Caco-2 (cell line): ENCODE measurements around the gene AGPS. TPM values are rescaled to one million over a fixed set of nuclear protein-coding genes. Genes with fewer than 3 reads are reported as not detected.
"Not testable (repeated sequence)": the region's sequence is repeated elsewhere in the genome, so short reads cannot be mapped to it uniquely, and the experiment has no call there.

ENCODE experiments used
- BruUV-seq: library from RNA; stranded (reverse); fragments of 400-500 nt; replicated peaks from 2 replicates; lab custom pipeline; 2021; lab: Mats Ljungman, UMichigan
- CTCF ChIA-PET: fragments of 300-600 bp; sonication (Branson Sonifier 250); formaldehyde crosslinking; loops from one replicate; lab custom pipeline; 2022; ENCODE audit warnings: antibody characterized with exemption; lab: Charles Lee
- POLR2A ChIA-PET: fragments of 300-600 bp; sonication (Branson Sonifier 250); formaldehyde crosslinking; loops from one replicate; lab custom pipeline; 2022; ENCODE audit warnings: antibody characterized with exemption; lab: Charles Lee
- DNase-seq, 2 experiments: peaks; one replicate each; pipeline versions ENCODE4 v3.0.0 to v3.0.0-alpha.2; 2020 to 2022
- H3K27me3 ChIP-seq: replicated peaks from 2 replicates; pipeline ENCODE4 v1.6.0; 2011; ENCODE audit warnings: low read length; ENCODE audit not compliant: control insufficient read depth, insufficient read depth
- H3K36me3 ChIP-seq: 2 replicates; pipeline ENCODE4 v1.5.1; 2011; ENCODE audit warnings: low read length; ENCODE audit not compliant: control insufficient read depth, insufficient read depth
- H3K4me1 ChIP-seq: fragments of 250-450 bp; sonication (Bioruptor Pico); 2 replicates; pipeline ENCODE4 v1.5.1; 2020; ENCODE audit warnings: mild to moderate bottlenecking
- H3K4me3 ChIP-seq: 2 replicates; pipeline ENCODE4 v1.5.1; 2011; ENCODE audit warnings: low read depth, mild to moderate bottlenecking, control low read depth, low read length
- H3K9me3 ChIP-seq: fragments of 250-450 bp; sonication (Bioruptor Pico); 2 replicates; pipeline ENCODE4 v1.5.1; 2020; ENCODE audit warnings: mild to moderate bottlenecking, moderate library complexity
- H3K27ac Mint-ChIP-seq: one replicate; pipeline ENCODE4 v1.8.0; 2022; ENCODE audit warnings: mixed read lengths; ENCODE audit not compliant: unreplicated experiment
- H3K27me3 Mint-ChIP-seq: one replicate; pipeline ENCODE4 v1.8.0; 2022; ENCODE audit warnings: mixed read lengths; ENCODE audit not compliant: insufficient read depth, unreplicated experiment
- H3K36me3 Mint-ChIP-seq: one replicate; pipeline ENCODE4 v1.8.0; 2022; ENCODE audit warnings: mild to moderate bottlenecking, mixed read lengths; ENCODE audit not compliant: insufficient read depth, unreplicated experiment
- H3K4me1 Mint-ChIP-seq: one replicate; pipeline ENCODE4 v1.8.0; 2022; ENCODE audit warnings: low read depth, mixed read lengths; ENCODE audit not compliant: unreplicated experiment
- H3K4me3 Mint-ChIP-seq: one replicate; pipeline ENCODE4 v1.8.0; 2022; ENCODE audit warnings: mild to moderate bottlenecking, moderate library complexity, mixed read lengths; ENCODE audit not compliant: unreplicated experiment
- H3K9me3 Mint-ChIP-seq: one replicate; pipeline ENCODE4 v1.8.0; 2022; ENCODE audit warnings: mixed read lengths; ENCODE audit not compliant: unreplicated experiment
- intact Hi-C: fragments of 100-400 bp; cut with micrococcal nuclease; formaldehyde crosslinking; loops from one replicate; pipeline ENCODE4 v1.10.0; 2022; ENCODE audit not compliant: unreplicated experiment
- total RNA-seq: library from RNA; stranded (reverse); gene quantifications from 2 replicates; pipeline ENCODE4 v1.2.3, GENCODE V29; 2022
- TF ChIP-seq, protein P1 (sequence below), 2 experiments: fragments of 200-600 bp in 1 of 2; IDR thresholded peaks; 1 replicate in 1 of 2; 2 replicates in 1 of 2; pipeline versions ENCODE4 v1.5.1 to v1.8.0; 2011 to 2022; ENCODE audit warnings: antibody characterized with exemption in 1 of 2, control low read depth in 1 of 2, inconsistent platforms in 1 of 2, low read depth in 1 of 2, low read length in 1 of 2, mild to moderate bottlenecking in 1 of 2, moderate library complexity in 1 of 2; ENCODE audit not compliant: insufficient read depth in 1 of 2, severe bottlenecking in 1 of 2, unreplicated experiment in 1 of 2

Gene AGPS
- total RNA-seq, 1 experiment from 2014 or later = 105 TPM

DNA sequence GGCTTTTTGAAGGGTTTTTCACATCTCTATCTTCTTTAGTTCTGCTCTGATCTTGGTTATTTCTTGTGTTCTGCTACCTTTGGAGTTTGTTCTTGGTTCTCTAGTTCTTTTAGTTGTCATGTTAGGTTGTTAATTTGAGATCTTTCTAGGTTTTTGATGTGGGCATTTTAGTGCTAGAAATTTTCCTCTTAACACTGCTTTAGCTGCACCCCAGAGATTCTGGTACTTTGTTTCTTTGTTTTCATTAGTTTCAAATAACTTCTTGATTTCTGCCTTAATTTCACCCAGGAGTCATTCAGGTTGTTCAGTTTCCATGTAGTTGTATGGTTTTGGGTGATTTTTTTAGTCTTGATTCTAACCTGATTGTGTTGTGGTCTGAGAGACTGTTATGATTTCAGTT lies 34.7 kb downstream of the AGPS start:
- Mint-ChIP-seq H3K4me3 (no peak overlapping the region), H3K9me3 (peaks cover 63% of the 10 kb centered on the region), H3K36me3 (peaks cover 39% of the 10 kb centered on the region), H3K27ac (no peak overlapping the region), H3K27me3 (no peaks in the 10 kb centered on the region), H3K4me1 (peaks cover 8% of the 10 kb centered on the region)
- Histone ChIP-seq H3K4me3 (no peak overlapping the region), H3K27me3 (no peaks in the 10 kb centered on the region), H3K36me3 (peaks cover 4% of the 10 kb centered on the region), H3K9me3 (peaks cover 28% of the 10 kb centered on the region), H3K4me1 (peaks cover 12% of the 10 kb centered on the region)
- no peak for DNase-seq
- intact Hi-C loops = no loop called here
- BruUV-seq = no TSS peak
- CTCF ChIA-PET = no interaction called here
- POLR2A ChIA-PET = no interaction called here
- TF ChIP-seq, protein P1, sequence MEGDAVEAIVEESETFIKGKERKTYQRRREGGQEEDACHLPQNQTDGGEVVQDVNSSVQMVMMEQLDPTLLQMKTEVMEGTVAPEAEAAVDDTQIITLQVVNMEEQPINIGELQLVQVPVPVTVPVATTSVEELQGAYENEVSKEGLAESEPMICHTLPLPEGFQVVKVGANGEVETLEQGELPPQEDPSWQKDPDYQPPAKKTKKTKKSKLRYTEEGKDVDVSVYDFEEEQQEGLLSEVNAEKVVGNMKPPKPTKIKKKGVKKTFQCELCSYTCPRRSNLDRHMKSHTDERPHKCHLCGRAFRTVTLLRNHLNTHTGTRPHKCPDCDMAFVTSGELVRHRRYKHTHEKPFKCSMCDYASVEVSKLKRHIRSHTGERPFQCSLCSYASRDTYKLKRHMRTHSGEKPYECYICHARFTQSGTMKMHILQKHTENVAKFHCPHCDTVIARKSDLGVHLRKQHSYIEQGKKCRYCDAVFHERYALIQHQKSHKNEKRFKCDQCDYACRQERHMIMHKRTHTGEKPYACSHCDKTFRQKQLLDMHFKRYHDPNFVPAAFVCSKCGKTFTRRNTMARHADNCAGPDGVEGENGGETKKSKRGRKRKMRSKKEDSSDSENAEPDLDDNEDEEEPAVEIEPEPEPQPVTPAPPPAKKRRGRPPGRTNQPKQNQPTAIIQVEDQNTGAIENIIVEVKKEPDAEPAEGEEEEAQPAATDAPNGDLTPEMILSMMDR (IDR thresholded peaks at IDR 0.05; ENCODE audit: insufficient read depth in 1 of 2, low read depth in 1 of 2, low read length in 1 of 2, severe bottlenecking in 1 of 2, unreplicated experiment in 1 of 2) = no peak

DNA sequence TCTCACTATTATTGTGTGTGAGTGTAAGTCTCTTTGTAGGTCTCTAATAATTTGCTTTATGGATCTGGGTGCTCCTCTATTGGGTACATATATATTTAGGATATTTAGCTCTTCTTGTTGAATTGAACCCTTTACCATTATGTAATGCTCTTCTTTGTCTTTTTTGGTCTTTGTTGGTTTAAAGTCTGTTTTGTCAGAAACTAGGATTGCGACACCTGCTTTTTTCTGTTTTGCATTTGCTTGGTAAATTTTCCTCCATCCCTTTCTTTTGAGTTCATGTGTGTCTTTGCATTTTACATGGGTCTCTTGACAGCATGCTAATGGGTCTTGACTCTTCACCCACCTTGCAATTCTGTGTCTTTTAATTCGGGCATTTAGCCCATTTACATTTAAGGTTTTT lies 35.4 kb downstream of the AGPS start:
- H3K9me3 Mint-ChIP-seq = peaks cover 70% of the 10 kb centered on the region
- H3K36me3 ChIP-seq, H3K4me3 Mint-ChIP-seq, H3K27me3 ChIP-seq, intact Hi-C loops, H3K4me1 Mint-ChIP-seq, DNase-seq, H3K27me3 Mint-ChIP-seq, H3K4me1 ChIP-seq, CTCF ChIA-PET, POLR2A ChIA-PET, BruUV-seq, H3K4me3 ChIP-seq, H3K27ac Mint-ChIP-seq: not testable (repeated sequence)
- peaks cover 36% of the 10 kb centered on the region for H3K36me3 Mint-ChIP-seq
- H3K9me3 ChIP-seq = peaks cover 33% of the 10 kb centered on the region

DNA sequence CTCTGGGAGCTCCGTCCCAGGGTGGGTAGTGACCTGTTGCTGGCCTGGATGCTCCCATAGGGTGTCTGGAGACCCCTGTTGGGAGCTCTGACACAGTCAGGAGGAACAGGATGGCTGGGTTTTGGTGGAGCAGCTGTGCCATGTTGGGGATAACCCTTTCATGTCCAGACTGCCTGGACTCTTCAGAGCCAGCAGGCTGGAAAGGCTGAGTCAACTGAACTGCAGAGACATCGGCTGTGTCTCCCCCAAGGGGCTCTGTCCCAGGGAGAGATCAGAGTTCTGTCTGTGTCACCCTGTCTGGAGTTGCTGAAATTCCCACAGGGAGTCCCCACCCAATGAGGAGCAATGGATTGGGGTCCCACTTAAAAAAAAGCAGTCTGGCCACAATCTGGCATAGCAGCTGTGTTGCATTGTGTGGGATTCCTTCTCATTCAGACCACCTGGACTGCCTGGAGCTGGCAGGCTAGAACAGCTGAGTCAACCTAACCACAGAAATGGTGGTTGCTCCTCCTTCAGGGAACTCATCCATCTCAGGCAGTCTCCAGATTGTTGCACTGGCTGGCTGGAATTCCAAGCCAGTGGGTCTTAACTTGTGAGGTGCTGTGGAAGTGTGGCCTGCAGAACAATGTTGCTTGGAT lies 37.2 kb downstream of the AGPS start:
- intact Hi-C loops = loop anchor here (2.0 kb wide), 1 partner anchor 31 kb away; no protein-coding TSS in a partner anchor
- H3K4me1 Mint-ChIP-seq = peaks cover 7% of the 10 kb centered on the region
- ChIA-PET POLR2A (no interaction called here), CTCF (no interaction called here)
- DNase-seq = no peak
- Histone ChIP-seq H3K9me3 (peaks cover 38% of the 10 kb centered on the region), H3K36me3 (peaks cover 4% of the 10 kb centered on the region), H3K4me1 (peaks cover 9% of the 10 kb centered on the region; the same call in 1 of the 2 replicates), H3K27me3 (no peaks in the 10 kb centered on the region), H3K4me3 (no peak overlapping the region)
- H3K36me3 Mint-ChIP-seq = peaks cover 34% of the 10 kb centered on the region
- TF ChIP-seq, protein P1 (IDR thresholded peaks at IDR 0.05; ENCODE audit: insufficient read depth in 1 of 2, low read depth in 1 of 2, low read length in 1 of 2, severe bottlenecking in 1 of 2, unreplicated experiment in 1 of 2) = no peak
- no peak overlapping the region for H3K27ac Mint-ChIP-seq
- no peak overlapping the region for H3K4me3 Mint-ChIP-seq
- no TSS peak for BruUV-seq
- peaks cover 74% of the 10 kb centered on the region for H3K9me3 Mint-ChIP-seq
- no peaks in the 10 kb centered on the region for H3K27me3 Mint-ChIP-seq
